GM10248 (cell line): ENCODE measurements around the gene INHBA.

Source experiments
- CTCF ChIA-PET: fragments of 300-600 bp; sonication (Branson Sonifier 250); formaldehyde crosslinking; extraction: SDS; loops from one replicate; lab custom pipeline; 2021; ENCODE audit warnings: antibody characterized with exemption; lab: Yijun Ruan, JAX
- POLR2A ChIA-PET: fragments of 350-650 bp; sonication (Branson Sonifier 250); formaldehyde crosslinking; extraction: SDS; loops from one replicate; lab custom pipeline; 2020; ENCODE audit warnings: antibody characterized with exemption; lab: Yijun Ruan, JAX
- DNase-seq: peaks from one replicate; pipeline ENCODE4 v3.0.0; 2012; ENCODE audit errors: extremely low spot score
- CTCF ChIP-seq: IDR thresholded peaks from 2 replicates; pipeline ENCODE4 v1.5.1; 2012; ENCODE audit warnings: mild to moderate bottlenecking, low read depth; ENCODE audit errors: extremely low read depth, missing control alignments, control extremely low read depth

Gene INHBA

DNA sequence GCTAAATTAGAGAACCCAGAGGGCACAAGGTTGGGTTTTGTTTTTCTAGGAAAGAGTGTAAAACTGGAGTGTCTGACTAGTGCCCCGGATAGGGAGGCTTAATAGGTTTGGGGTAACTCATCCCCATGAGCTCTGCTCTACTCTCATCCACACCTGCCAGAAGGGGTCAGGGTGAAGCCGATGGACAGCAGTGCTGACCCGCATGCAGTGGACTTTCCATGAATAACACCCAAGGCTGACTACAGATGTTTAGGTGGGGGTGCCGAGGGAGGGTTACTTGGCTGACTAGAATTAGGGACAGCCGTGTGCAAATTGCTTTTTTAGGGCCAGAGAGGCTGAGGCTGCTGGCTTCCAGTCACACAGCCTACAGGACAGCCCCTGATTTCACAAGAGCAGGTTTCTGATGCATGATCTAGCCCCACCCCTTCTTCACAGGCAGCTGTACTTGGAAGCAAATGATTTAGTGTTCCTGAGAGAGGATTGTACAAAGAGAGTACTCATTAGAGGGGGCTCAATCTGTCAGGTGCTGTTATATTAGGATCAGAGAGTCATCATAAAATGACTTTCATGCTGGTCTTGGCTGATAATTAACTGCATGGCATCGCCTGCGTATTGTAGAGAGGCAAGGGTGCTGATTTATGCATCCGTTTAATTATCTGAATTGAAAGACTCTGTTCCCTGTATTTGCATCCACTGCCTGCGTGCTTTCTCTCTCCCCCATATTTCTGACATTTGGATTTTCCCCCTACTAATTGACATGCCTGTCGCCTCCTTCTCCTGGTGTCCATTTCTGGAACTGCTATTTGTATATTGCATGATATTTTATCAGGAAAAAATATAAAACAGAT, 9.5 kb downstream of the INHBA start:
- no peak for TF ChIP-seq CTCF
- ChIA-PET CTCF (interaction anchor here (1.5 to 5.5 kb wide), 2 partner anchors 9 to 12 kb away, joined by 4 to 53 read pairs; partner anchors contain the start of gene INHBA), POLR2A (no interaction called here)
- no peak for DNase-seq

DNA sequence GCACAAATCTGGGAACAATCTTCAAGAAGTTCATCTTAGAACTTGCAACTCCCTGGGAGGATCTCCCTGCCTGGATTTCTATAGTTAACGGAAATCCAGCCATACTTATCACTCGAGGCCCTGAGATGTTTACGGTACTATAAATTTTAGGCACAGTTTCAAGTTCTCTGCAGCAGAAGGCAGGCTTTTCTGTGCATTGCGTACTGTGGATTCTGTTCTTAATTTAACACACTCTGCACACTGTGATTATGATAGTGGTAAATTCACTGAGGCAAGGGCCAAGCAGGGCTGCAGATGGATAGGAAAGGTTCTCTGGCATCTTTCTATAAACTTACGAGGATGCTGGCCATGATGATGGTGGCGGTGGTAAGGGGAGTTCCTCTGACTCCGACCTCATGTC, 10.6 kb downstream of the INHBA start:
- CTCF ChIA-PET: interaction anchor here (1.5 to 5.5 kb wide), 2 partner anchors 10 to 13 kb away, joined by 4 to 53 read pairs; partner anchors contain the start of gene INHBA
- POLR2A ChIA-PET: no interaction called here
- DNase-seq: no peak
- no peak for TF ChIP-seq CTCF

DNA sequence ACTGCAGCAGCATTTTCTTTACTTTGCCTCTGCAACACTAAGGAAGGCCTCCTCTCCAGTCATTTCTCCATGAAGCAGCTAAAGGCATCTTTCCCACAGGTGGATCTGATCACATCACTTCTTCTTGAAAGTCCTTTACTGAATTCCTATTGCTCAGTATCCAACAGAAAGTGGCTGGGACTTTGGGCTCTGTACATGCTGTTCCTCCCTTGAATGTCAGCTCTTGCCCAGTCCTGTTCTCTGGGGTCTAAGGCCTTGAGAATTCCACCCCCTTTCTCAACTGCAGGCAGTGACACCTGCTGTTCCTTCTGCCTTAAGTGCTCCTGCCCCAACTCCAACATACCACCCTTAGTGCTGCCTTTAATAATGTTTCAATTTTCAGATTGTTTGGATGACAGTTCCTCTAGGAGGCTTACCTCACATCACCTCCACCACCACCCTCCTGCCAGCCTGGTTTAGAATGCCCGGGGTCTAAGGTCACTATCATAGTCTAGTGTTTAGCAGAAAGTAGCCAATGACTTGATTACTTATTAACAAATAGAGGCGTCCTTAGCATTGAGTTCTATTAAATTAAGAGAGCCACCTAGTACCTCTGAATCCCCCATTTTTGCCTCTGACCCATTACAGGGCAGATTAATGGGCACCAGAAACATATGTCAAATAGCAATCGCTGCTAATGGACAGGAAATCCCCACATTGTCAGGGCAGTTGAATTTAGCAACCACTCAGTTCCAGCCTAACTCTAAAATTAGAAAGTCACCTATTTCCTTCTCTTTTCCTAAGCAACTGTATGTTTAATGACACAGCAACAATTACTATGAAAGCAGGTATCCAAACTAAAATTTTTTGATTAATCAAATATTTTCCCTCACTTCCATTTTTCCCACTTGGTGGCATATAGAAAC, 11.4 kb downstream of the INHBA start:
- POLR2A ChIA-PET: no interaction called here
- no peak for DNase-seq
- TF ChIP-seq CTCF: no peak
- CTCF ChIA-PET: interaction anchor here (5.5 kb wide), 1 partner anchor 14 kb away, joined by 53 read pairs; no protein-coding TSS in a partner anchor

- no peak for TF ChIP-seq CTCF
- POLR2A ChIA-PET: no interaction called here
- CTCF ChIA-PET: interaction anchor here (1.3 kb wide), 1 partner anchor 13 kb away, joined by 3 read pairs; no protein-coding TSS in a partner anchor
- no peak for DNase-seq
Measured at GRCh38 chr7:41689815-41690214, 13.1 kb downstream of the INHBA start.

- POLR2A ChIA-PET: no interaction called here
- no peak for DNase-seq
- no peak for TF ChIP-seq CTCF
- CTCF ChIA-PET: no interaction called here
Measured at GRCh38 chr7:41688906-41689305, 14.0 kb downstream of the INHBA start.

- POLR2A ChIA-PET: no interaction called here
- CTCF ChIA-PET: interaction anchor here (1.4 kb wide), 1 partner anchor 8 kb away, joined by 15 read pairs; no protein-coding TSS in a partner anchor
- TF ChIP-seq CTCF: no peak
- DNase-seq: no peak
Measured at GRCh38 chr7:41688012-41688625, 14.8 kb downstream of the INHBA start.
